Activated CD4-positive, CD25-positive, alpha-beta regulatory T cell (primary cell): ENCODE data around the gene KMT2E.
A peak's percentile ranks its signal among the peaks of the same experiment; 100 is the strongest.
"Not testable (repeated sequence)": the region's sequence is repeated elsewhere in the genome, so short reads cannot be mapped to it uniquely, and the experiment has no call there.

Experiments
- DNase-seq, 4 experiments: peaks; one replicate each; lab custom pipeline; 2025; lab: John Stamatoyannopoulos, UW

KMT2E gene

DNA sequence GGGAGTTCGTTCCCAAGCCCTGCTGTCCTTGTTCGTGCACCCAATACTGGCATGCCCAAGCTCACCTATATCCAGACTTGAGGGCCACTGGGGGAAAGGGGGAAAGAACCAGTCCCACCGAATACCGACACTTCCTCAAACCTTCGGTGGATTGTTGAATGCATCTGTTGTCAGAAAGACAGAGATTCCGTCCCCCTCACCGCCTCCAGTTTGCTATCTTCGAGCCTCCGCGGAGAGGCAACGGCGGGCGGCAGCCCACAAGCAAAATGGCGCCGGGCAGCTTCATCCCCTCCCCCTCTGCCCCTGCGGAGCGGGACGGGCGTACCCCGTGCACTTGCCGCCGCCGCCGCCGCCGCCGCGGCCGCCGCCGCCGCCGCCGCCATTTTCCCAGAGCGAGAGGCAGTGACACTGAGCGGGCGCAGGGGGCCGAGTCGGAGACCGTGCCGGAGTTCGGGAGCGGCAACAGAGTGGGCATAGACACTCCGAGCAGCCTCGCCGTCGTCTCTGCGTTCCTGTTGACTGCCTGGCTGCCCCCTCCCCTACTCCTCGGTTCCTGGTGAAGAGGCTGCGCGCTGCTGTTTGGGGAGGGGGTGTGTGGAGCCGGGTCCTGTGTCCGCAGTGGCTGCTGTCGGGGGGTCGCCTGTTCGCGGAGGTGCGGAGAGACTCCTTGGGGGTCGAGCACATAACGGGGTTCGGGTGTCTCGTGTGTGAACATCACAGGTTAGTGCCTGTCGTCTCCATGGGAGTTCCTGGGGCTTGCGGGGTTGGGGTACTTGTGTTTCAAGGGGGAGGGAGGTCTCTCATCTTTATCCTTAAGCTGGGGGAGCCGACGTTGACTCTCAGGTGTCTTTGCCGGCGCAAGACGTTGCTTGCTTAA is at the start of gene KMT2E:
TSS of gene KMT2E (plus strand) at position 390 of the 877 bp plus-strand sequence. CDS start 26,748 bp downstream, outside the sequence.
- DNase-seq = peak; percentile 84 to 92 (median 88)

DNA sequence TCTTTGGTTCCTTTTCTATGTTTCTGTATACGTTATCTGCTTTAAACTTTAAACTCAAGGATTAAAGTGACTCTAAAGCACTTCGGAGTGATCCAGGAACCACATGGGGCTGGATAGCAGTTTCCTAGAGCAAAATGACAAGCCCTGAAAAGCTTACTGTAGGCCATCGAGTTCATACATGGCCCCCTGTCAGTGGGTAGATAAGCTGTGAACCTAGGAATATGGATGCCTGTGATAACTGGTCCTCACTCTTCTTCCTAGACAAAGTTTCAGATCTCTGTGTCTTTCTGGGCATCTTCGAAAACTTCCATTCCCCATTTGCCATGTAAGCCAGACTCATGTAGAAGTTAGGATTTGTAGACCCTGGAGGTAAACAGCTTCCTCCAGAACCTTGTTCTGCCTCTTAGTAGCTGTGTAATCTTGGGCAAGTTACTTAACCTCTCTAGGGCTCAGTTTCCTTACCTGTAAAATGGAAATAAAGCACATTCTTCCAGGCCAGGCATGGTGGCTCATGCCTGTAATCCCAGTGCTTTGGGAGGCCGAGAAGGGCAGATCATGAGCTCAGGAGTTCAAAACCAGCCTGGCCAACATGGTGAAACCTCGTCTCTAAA is 49.3 kb upstream of the KMT2E start:
- DNase-seq = no peak

DNA sequence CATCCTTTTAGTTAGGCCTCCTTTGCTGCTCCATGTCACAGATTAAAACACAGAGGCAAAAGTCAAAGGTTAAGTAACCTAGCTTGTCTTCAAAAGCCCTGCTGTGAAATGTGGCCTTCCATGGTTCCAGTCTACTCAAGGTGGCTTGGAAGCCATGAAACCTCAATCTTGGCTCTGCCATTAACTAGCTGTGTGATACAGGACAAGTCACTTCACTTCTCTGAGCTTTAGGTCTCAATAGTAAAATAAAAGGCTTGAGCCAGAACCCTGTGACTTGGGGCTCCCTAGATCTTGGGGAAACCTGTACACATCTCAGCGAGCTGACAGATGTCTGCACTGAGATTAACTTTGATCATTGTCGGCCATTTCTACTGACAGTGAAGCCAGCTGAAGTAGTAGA is 48.0 kb upstream of the KMT2E start:
- DNase-seq = no peak

GRCh38 chr7:104967088-104967487 is 46.9 kb upstream of the KMT2E start:
- DNase-seq = no peak

GRCh38 chr7:104967595-104967994 is 46.4 kb upstream of the KMT2E start:
- no peak for DNase-seq

DNA sequence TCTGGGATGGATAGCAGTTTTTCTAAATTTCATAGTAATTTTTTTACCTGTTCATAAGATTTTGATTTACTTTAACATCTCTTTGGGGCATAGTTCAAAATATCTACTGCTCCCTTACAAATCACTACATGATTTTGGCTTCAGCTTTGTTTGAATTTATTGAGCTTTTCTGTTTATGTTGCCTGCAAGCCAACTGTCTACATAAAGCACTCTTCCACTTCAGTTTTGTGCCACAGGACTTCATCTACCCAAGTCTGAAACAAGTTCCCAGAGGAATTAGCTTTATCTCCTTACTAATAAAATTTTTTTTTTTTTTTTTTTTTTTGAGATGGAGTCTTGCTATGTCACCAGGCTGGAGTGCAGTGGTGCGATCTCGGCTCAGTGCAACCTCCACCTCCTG is 45.4 kb upstream of the KMT2E start:
- no peak for DNase-seq

DNA sequence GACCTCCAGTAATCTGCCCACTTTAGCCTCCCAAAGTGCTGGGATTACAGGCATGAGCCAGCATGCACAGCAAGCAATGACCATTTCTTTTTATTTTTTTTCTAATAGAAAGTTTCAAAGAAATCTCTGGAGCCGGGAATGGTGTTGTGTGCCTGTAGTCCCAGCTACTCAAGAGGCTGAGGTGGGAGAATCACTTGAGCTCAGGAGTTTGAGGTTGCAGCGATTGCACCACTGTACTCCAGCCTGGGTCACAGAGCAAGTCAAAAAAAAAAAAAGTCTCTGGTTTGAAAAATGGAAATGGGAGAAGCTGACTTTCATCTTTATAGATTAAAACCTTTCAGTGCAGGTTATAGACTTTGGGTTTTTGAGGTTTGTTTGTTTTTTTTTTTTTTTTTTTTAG is 44.8 kb upstream of the KMT2E start:
- no peak for DNase-seq

GRCh38 chr7:104971290-104972071 is 42.5 kb upstream of the KMT2E start:
- DNase-seq = no peak

GRCh38 chr7:104972500-104972899 is 41.5 kb upstream of the KMT2E start:
- no peak for DNase-seq

DNA sequence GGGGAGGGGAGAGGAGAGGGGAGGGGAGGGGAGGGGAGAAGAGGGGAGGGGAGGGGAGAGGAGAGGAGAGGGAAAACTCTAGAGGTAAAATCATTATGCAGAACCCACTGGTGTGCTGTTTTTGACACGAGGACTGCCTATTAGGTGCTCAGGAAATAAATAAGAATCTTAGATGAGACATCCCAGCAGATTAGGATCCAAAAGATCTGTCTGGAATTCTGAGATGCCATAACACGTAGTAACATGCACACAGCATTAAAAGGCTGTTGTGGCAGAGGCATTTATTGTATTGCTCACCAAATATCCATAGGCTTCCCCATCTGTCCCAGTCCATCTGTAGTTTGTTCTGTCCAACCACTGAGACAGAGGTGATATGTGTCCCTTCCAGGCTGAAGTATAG is 40.8 kb upstream of the KMT2E start:
- DNase-seq = no peak

GRCh38 chr7:104973909-104974415 is 40.0 kb upstream of the KMT2E start:
- DNase-seq = no peak

DNA sequence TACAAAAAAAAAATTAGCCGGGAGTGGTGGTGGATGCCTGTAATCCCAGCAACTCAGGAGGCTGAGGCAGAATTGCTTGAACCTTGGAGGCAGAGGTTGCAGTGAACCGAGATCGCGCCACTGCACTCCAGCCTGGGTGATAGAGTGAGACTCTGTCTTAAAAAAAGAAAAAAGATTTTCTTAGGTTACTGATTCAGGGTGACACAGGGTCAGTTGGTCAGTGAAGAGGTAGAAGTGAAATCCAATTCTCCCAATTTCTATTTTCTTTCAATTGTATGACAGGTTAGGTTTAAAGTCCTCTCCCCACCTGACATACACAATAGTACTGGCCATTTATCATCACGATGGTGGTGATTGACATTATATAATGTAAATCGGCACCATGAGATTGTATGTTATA is 38.5 kb upstream of the KMT2E start:
- DNase-seq = not testable (repeated sequence)

GRCh38 chr7:104976966-104977636 is 36.9 kb upstream of the KMT2E start:
- no peak for DNase-seq

GRCh38 chr7:104978460-104978859 is 35.5 kb upstream of the KMT2E start:
- DNase-seq = no peak

- DNase-seq = no peak
Observed at GRCh38 chr7:104979167-104979841, 34.7 kb upstream of the KMT2E start.

DNA sequence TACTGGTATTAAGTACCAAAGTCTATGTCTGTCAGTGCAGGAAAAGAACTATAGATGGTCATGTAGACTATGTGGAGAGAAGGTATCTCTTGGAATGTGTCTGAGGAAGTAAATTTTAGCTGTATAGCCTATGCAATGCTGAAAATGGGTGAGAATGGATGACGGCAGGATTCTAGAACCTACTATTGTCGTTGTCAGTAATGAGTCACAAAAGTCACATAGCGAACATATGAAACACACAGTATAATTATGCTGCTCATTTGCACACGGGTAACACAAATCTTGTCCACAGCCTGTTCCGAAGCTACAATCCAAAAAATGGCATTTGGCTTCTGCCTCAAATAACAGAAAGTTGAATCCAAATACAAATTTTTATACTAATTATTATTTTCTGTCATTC is 33.6 kb upstream of the KMT2E start:
- no peak for DNase-seq

GRCh38 chr7:104980841-104981671 is 32.9 kb upstream of the KMT2E start:
- no peak for DNase-seq

DNA sequence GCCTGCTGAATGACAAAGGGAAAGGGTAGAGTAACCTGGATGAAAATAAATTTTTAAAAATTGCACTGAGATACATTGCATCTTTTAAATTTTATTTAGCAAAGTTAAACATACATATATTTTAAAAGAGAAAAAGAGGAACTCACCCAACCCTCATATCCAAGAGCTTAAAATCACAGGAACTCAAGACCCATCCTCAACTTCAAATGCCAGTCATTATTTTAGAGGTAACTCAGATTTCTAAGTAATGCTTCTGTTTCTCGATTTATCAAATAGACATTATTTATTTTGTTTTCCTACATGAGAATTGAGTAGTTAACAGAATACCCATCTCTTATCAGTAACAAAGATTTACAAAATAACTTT is 32.4 kb upstream of the KMT2E start:
- no peak for DNase-seq

DNA sequence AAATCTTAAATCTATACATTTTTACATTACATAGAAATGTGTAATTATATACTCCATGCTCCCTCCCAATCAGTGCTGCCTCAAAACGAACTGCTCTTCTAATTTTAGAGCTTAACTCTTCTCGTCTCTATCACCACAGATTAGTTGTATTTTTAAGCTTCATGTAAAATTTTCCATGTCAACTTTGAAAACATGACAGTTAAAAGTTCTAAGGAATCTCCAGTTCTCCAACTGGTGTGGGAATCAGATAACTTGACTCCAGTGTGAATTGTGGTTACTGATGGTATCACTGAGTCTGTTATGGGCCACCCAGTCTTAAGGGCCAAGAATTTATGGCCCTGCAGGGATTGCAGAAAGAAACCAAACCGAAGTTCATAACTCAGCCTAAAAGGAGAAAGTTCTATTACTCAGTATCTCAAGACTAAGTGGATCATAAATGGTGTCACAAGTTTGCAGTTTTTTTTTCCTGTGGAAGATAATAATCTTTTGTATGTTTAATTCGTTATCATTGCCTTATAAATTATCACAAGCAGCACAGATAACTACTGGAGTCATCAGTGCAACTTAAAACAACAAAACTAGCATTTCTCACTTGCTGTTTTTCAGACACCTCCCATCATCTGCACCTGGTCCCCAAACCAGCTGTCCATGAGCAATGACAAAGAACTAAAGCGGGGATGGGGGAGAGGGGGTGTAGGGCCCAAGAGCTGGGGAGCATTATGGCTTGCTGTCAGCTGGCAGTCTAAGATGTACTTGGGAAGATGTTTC is 31.5 kb upstream of the KMT2E start:
- no peak for DNase-seq

GRCh38 chr7:104983076-104983577 is 30.9 kb upstream of the KMT2E start:
- no peak for DNase-seq
